Psoas muscle (tissue), 8 donors: ENCODE data around the gene ZNF35. TPM values are rescaled to one million over a fixed set of nuclear protein-coding genes. Genes with fewer than 3 reads are reported as not detected.
"Not testable (repeated sequence)": the region's sequence is repeated elsewhere in the genome, so short reads cannot be mapped to it uniquely, and the experiment has no call there.

Source experiments
- ATAC-seq, 4 donors: fragments of 200-7000 bp; cut with Tn5 transposase; one replicate each; pipeline ENCODE4 v1.9.1; 2020; ENCODE audit warnings: moderate library complexity in 3 of 4, mild to moderate bottlenecking in 2 of 4
- DNase-seq, 2 donors: peaks; one replicate each; pipeline ENCODE4 v3.0.0-alpha.2; 2020
- H3K27ac ChIP-seq: fragments of 200-600 bp; one replicate; pipeline ENCODE4 v1.8.0; 2022
- H3K27me3 ChIP-seq, 3 donors: fragments of 200-600 bp in 1 of 3; one replicate each; pipeline versions ENCODE4 v1.6.1 to v1.8.0; 2013 to 2022; ENCODE audit warnings: low read length in 2 of 3, mild to moderate bottlenecking in 2 of 3, moderate library complexity in 1 of 3; ENCODE audit not compliant: insufficient read depth in 3 of 3
- H3K36me3 ChIP-seq, 2 donors: fragments of 200-600 bp in 1 of 2; one replicate each; pipeline versions ENCODE4 v1.6.1 to v1.8.0; 2013 to 2022; ENCODE audit warnings: low read depth in 1 of 2, mild to moderate bottlenecking in 1 of 2, moderate library complexity in 1 of 2; ENCODE audit not compliant: insufficient read depth in 1 of 2
- H3K4me1 ChIP-seq: fragments of 200-600 bp; one replicate; pipeline ENCODE4 v1.8.0; 2022
- H3K4me3 ChIP-seq: fragments of 200-600 bp; one replicate; pipeline ENCODE4 v1.8.0; 2022; ENCODE audit warnings: mild to moderate bottlenecking
- H3K9me3 ChIP-seq: fragments of 200-600 bp; one replicate; pipeline ENCODE4 v1.8.0; 2022
- CTCF ChIP-seq: fragments of 200-600 bp; IDR thresholded peaks from one replicate; pipeline ENCODE4 v1.8.0; 2022; ENCODE audit warnings: antibody characterized with exemption
- WGBS, 3 donors: extraction: QIAGEN DNeasy Blood & Tissue Kit; methylation state at CpG; one replicate each; pipeline versions ENCODE4 v1.1.6 to v1.1.7; 2013; 5-methylcytosine and 5-hydroxymethylcytosine counted together
- intact Hi-C, 2 donors: fragments of 100-400 bp; cut with DNase I; formaldehyde crosslinking; loops; one replicate each; pipeline versions ENCODE4 v1.11.0 to v1.14.2; 2022
- polyA plus RNA-seq, 3 donors: library from polyadenylated mRNA; stranded (reverse); fragments of 200-250 nt; gene quantifications; one replicate each; pipeline ENCODE4 v1.2.3, GENCODE V29; 2013
- total RNA-seq, 4 donors: library from RNA; stranded (reverse); fragmentation: NEBNext Ultra II Directional in 2 of 4; extraction: Animal tissue kit (Norgen Biotek cat#: 25700) in 2 of 4; gene quantifications; one replicate each; pipeline versions ENCODE4 v1.2.1 to v1.2.4, GENCODE V29; 2021 to 2023
- donor health status: healthy with polysubstance abuse.
- donor health status: DM: no; HTN: no; CAD: no; lungs with moderate emphysema.
- donor health status: Bipolar disorder and iron deficiency.
- donor health status: healthy.
- donor health status: DM: yes; HTN: yes; CAD: no.
- donor health status: DM: no; HTN: no; CAD: no.
- donor health status: DM: no; HTN: no; CAD: no.
- donor health status: DM: yes; HTN: yes; CAD: no.

The ZNF35 gene
- total and polyA plus RNA-seq, 7 donors: 2.8 to 13.7 (median 4.8) TPM

GRCh38 chr3:44665173-44665572, 16.6 kb downstream of the ZNF35 start:
- 93 to 97% (median 94%) methylated on average over 3 of the region's 3 CpGs for WGBS, 3 donors
- Histone ChIP-seq H3K9me3 (peaks cover 6% of the 10 kb centered on the region), H3K4me1 (no peaks in the 10 kb centered on the region), H3K27ac (no peak overlapping the region), H3K36me3 (peaks cover 5 to 10% of the 10 kb centered on the region in 2 donors), H3K27me3 (no peaks in the 10 kb centered on the region), H3K4me3 (no peak overlapping the region)
- ATAC-seq (no peak), DNase-seq (no peak)
- intact Hi-C loops: no loop called here
- no peak for TF ChIP-seq CTCF

- Histone ChIP-seq H3K27ac (no peak overlapping the region), H3K4me3 (no peak overlapping the region), H3K9me3 (no peaks in the 10 kb centered on the region), H3K36me3 (no peaks in the 10 kb centered on the region), H3K4me1 (no peaks in the 10 kb centered on the region), H3K27me3 (no peaks in the 10 kb centered on the region)
- TF ChIP-seq CTCF: no peak
- ATAC-seq (no peak), DNase-seq (no peak)
- WGBS, 3 donors: 92 to 93% (median 93%) methylated on average over 4 of the region's 4 CpGs
- intact Hi-C loops: no loop called here
These were observed 17.8 kb downstream of the ZNF35 start for GRCh38 chr3:44666346-44666745.

GRCh38 chr3:44669760-44670159, 21.2 kb downstream of the ZNF35 start:
- 85 to 87% (median 87%) methylated on average over 6 of the region's 6 CpGs for WGBS, 3 donors
- no peak for TF ChIP-seq CTCF

GRCh38 chr3:44673466-44673865, 24.9 kb downstream of the ZNF35 start:
- H3K36me3 ChIP-seq, ATAC-seq, intact Hi-C loops, DNase-seq, H3K27me3 ChIP-seq, H3K4me1 ChIP-seq, H3K27ac ChIP-seq, H3K9me3 ChIP-seq, H3K4me3 ChIP-seq: not testable (repeated sequence)
- WGBS, 3 donors: 90 to 92% (median 90%) methylated on average over 8 of the region's 8 CpGs

More at GRCh38 chr3:44669760-44670159, 21.2 kb downstream of the ZNF35 start:
- Histone ChIP-seq H3K27ac (no peak overlapping the region), H3K4me1 (no peaks in the 10 kb centered on the region), H3K36me3 (no peaks in the 10 kb centered on the region), H3K9me3 (no peaks in the 10 kb centered on the region), H3K27me3 (no peaks in the 10 kb centered on the region), H3K4me3 (no peak overlapping the region)
- ATAC-seq: no peak
- DNase-seq: no peak
- intact Hi-C loops: no loop called here

- no peak overlapping the region for H3K27ac ChIP-seq
- H3K36me3 ChIP-seq: no peaks in the 10 kb centered on the region
- WGBS, 3 donors: 37 to 57% (median 47%) methylated on average over 2 of the region's 2 CpGs
- H3K4me1 ChIP-seq: no peaks in the 10 kb centered on the region
- no peaks in the 10 kb centered on the region for H3K27me3 ChIP-seq
- no peak for DNase-seq
- intact Hi-C loops: no loop called here
- no peaks in the 10 kb centered on the region for H3K9me3 ChIP-seq
- no peak for TF ChIP-seq CTCF
- no peak for ATAC-seq
- no peak overlapping the region for H3K4me3 ChIP-seq
These were observed 25.7 kb downstream of the ZNF35 start for GRCh38 chr3:44674211-44674610.
